AG04449 (cell line): ENCODE data around the gene MAD2L2.

Source experiments
- CTCF ChIA-PET: fragments of 350-600 bp; formaldehyde crosslinking; extraction: SDS; loops from one replicate; lab custom pipeline; 2021; ENCODE audit warnings: antibody characterized with exemption; lab: Yijun Ruan, JAX
- POLR2A ChIA-PET: fragments of 400-600, 350-600 bp; formaldehyde crosslinking; extraction: SDS; loops from one replicate; lab custom pipeline; 2020; ENCODE audit warnings: antibody characterized with exemption, inconsistent platforms; lab: Yijun Ruan, JAX
- DNase-seq: peaks from one replicate; pipeline ENCODE4 v3.0.0-alpha.2; 2010; ENCODE audit warnings: low read depth, low spot score
- H3K4me3 ChIP-seq: 2 replicates; pipeline ENCODE4 v1.5.1; 2011; ENCODE audit warnings: low read depth, mild to moderate bottlenecking, control low read depth, low read length
- CTCF ChIP-seq: IDR thresholded peaks from one replicate; pipeline ENCODE4 v1.5.1; 2011; ENCODE audit warnings: mild to moderate bottlenecking, moderate library complexity, low read length, control low read depth, inconsistent platforms; ENCODE audit not compliant: insufficient read depth; ENCODE audit errors: missing control alignments

The MAD2L2 gene

GRCh38 chr1:11634365-11635192 lies 46.4 kb downstream of the MAD2L2 start:
- no peak for TF ChIP-seq CTCF
- POLR2A ChIA-PET: no interaction called here
- H3K4me3 ChIP-seq: no peak overlapping the region
- no peak for DNase-seq
- CTCF ChIA-PET: interaction anchor here (1.1 to 22.2 kb wide), 5 partner anchors 8 to 598 kb away, joined by 3 to 456 read pairs (median 27); no protein-coding TSS in a partner anchor

GRCh38 chr1:11629184-11630016 lies 51.5 kb downstream of the MAD2L2 start:
- DNase-seq: no peak
- H3K4me3 ChIP-seq: no peak overlapping the region
- CTCF ChIA-PET: interaction anchor here (0.8 kb wide), 1 partner anchor 592 kb away, joined by 3 read pairs; no protein-coding TSS in a partner anchor
- POLR2A ChIA-PET: no interaction called here
- TF ChIP-seq CTCF: no peak

GRCh38 chr1:11628767-11629166 lies 52.2 kb downstream of the MAD2L2 start:
- DNase-seq: no peak
- no peak for TF ChIP-seq CTCF
- ChIA-PET POLR2A (no interaction called here), CTCF (no interaction called here)
- no peak overlapping the region for H3K4me3 ChIP-seq

GRCh38 chr1:11626551-11626950 lies 54.4 kb downstream of the MAD2L2 start:
- DNase-seq: no peak
- no peak overlapping the region for H3K4me3 ChIP-seq
- no peak for TF ChIP-seq CTCF
- CTCF ChIA-PET: no interaction called here
- POLR2A ChIA-PET: no interaction called here
